Measurements from ENCODE around the gene CCDC146.
"Not testable (repeated sequence)": the region's sequence is repeated elsewhere in the genome, so short reads cannot be mapped to it uniquely, and the experiment has no call there.

Gene CCDC146

GRCh38 chr7:77121860-77122681, at the start of gene CCDC146:
CCDC146 (plus strand) TSS chr7:77122615; CDS start chr7:77167669, 45,054 bp downstream.
- DNase-seq: peak; percentile 99

- DNase-seq: not testable (repeated sequence)
These were observed 47.5 kb upstream of the CCDC146 start for GRCh38 chr7:77074786-77075396.

- DNase-seq: not testable (repeated sequence)
These were observed 45.4 kb upstream of the CCDC146 start for GRCh38 chr7:77077060-77077459.

- DNase-seq: not testable (repeated sequence)
These were observed 43.3 kb upstream of the CCDC146 start for GRCh38 chr7:77079112-77079511.

DNA sequence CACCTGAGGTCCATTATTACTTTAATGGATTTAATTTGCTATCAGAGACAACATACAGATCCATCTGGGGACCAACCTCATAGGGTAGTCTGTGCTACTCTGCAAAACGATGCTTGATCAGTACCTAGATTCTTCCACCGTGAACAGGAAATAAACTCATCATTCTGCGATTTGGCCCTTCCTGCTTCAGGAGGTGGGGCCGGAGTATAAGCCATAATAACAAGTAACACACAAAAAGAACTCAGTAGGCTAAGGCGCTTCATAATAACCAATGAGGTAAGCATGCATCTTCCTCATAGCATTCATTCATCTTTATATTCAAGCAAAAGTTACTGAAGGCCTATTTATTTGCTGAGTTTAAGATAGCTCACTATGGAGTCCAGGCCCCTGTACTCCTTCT, 42.8 kb upstream of the CCDC146 start:
- DNase-seq: not testable (repeated sequence)

DNA sequence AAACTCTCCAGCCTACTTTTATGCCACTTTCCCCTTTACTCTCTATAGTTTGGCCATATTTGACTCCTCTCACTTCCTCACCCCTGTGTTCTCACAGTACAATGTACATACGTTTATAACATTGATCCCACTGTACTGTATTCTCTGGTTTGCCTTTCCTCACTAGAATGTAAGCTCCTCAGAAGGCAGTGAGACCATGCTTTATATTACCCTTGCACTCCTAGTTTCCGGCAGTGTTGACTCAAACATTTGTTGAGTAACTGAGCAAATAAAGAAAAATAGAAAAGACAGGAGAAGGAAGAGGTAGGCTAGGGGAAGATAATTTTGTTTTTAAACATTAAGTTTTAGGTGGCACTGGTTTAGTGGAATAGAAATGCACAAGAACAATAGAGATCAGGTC, 42.2 kb upstream of the CCDC146 start:
- DNase-seq: not testable (repeated sequence)

DNA sequence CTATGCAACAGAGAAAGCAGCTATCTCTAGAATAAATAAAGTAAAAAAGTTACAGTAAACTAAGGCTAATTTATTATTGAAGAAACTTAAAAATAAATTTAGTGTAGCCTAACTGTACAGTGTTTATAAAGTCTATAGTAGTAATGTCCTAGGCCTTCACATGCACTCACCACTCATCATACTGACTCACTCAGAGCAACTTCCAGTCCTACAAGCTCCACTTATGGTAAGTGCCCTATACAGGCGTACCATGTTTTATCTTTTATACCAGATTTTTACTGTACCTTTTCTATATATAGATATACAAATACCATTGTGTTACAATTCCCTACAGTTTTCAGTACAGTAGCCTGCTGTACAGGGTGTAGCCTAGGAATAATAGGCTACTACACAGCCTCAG, 40.2 kb upstream of the CCDC146 start:
- not testable (repeated sequence) for DNase-seq

DNA sequence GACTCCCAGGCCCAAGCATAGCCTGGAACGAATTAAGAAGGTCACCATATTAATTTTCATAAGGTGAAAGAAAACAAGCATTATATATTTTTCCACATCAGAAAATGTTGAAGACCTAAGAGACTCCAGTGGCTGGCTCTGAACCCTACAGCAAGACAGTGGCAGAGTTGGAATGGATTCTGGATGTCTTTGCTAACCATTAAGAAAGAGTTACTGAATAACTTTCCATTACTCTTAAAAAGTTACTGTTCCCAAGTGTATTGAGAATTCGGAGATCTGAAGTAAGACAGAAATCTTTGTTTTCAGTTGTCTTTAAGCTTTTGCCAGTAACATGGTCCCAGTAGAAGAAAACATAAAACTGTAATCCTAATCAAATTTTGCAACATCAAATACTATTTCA, 30.1 kb upstream of the CCDC146 start:
- DNase-seq: not testable (repeated sequence)

DNA sequence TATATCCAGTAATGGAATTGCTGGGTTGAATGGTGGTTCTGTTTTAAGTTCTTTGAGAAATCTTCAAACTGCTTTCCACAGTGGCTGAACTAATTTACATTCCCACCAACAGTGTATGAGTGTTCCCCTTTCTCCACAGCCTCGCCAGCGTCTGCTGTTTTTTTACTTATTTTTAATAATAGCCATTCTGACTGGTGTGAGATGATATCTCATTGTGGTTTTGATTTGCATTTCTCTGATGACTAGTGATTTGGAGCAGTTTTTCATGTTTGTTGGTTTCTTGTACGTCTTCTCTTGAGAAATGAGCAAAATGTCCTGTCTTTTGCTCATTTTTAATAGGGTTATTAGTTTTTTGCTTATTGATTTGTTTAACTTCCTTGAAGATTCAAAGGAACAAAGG, 21.9 kb upstream of the CCDC146 start:
- not testable (repeated sequence) for DNase-seq

GRCh38 chr7:77101187-77101586, 21.2 kb upstream of the CCDC146 start:
- DNase-seq: not testable (repeated sequence)

DNA sequence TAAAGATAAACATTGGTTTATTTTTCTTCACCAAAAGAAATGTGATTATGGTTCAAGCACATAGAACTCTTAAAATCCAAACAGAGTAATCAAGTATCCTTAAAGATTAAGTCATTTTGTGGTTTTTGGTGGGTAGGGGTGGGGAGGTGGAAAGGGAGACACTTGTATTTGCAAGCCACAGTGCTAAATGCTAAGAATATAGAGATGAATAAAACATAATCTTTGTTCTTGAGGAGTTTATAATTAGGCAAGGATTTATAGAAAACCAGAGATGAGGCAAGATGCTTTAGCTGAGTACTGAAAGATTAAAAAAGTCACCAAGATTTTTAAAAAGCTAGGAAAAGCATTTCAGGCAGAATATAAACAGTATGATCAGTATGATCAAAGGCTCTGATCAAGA, 19.7 kb upstream of the CCDC146 start:
- not testable (repeated sequence) for DNase-seq

DNA sequence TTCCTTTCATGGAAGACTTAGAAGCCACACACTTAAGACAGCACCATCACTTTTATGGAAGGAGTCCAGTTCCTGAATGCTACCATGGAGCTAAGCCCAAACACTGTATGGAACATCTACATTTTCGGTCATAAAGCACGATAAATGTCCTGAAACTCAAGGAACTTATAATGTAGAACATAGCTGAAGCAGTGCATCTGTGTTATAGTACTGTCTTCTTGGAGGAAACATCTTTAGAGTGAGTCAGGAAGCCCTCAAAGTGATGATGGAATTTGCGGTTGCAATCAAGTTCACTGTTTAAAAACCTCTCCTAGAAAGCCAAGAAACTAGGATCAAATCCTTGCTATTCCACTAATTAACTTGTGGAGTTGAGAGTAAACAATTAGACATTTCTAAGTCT, 16.5 kb upstream of the CCDC146 start:
- not testable (repeated sequence) for DNase-seq

GRCh38 chr7:77107659-77108058, 14.8 kb upstream of the CCDC146 start:
- not testable (repeated sequence) for DNase-seq

GRCh38 chr7:77108362-77108761, 14.1 kb upstream of the CCDC146 start:
- not testable (repeated sequence) for DNase-seq

GRCh38 chr7:77112719-77113306, 9.6 kb upstream of the CCDC146 start:
- peak; percentile 63 for DNase-seq

DNA sequence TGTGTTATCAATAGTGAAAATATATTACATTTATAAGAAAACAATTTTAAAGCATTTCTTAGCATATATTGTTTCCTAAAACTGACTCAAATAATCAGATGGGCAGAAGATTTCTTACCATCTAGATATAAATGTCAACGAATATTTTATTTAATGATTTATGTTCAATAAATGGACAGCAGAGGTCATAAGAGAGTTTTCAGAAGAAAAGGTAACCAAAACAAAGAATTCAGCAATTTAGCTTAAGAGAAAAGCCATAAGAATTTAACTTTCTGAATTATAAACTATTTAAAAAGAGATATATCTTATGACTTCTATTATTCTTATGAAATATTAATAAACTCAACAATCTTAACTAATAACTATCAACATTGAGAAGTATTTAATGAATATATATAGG, 3.1 kb downstream of the CCDC146 start:
- DNase-seq: peak; percentile 60

GRCh38 chr7:77127009-77127408, 4.6 kb downstream of the CCDC146 start:
- DNase-seq: not testable (repeated sequence)

DNA sequence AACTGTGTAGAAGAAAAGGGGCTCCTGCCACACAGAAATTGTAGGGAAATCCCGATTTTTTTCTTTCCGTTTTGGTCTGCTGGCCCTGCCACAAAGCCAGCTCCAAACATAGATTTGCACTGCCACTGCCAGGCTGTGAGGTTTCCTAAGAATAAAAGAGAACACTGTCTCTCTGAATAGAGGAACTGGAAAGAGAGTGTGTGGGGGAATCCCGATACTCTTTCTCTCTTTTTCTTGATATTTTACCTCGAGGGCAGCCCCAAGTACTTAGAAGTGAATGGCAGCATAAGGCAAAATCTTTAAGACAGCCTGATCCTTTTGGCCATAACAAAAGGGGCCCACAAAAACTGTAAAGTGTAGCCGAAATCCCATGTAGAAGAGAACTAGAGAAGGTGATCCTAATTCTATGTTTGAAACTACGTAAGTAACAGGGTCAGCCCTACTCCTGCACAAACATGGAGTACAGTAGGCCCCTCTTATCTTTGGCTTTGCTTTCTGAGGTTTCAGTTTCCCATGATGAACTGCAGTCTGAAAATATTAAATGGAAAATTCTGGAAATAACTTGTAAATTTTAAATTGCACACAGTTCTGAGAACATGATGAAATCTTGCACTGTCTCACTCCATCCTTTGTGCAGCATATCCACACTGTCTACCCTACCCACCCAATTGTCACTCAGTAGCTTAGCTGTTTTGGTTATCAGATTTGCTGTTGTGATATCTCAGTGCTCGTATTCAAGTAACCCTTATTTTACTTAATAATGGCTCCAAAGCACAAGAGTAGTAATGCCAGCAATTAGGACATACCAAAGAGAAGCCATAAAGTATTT, 6.4 kb downstream of the CCDC146 start:
- DNase-seq: peak; percentile 67

DNA sequence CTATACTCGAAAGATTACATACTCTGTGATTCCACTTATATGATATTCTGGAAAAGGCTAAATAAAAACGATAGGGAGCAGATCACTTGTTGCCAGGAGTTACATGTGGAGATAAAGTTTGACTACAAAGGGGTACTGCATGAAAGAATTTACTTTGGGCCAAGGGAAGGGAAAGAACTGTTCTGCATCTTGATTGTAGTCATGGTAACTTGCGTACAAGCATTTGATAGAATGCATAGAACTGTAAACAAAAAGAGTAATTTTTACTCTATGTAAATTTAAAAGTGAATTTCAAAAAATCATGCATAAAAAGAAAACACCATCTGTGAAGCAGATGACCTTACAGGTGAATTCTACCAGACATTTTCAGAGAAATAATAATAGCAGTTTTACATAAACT, 9.4 kb downstream of the CCDC146 start:
- not testable (repeated sequence) for DNase-seq

- not testable (repeated sequence) for DNase-seq
These were observed 16.3 kb downstream of the CCDC146 start for GRCh38 chr7:77138668-77139067.

DNA sequence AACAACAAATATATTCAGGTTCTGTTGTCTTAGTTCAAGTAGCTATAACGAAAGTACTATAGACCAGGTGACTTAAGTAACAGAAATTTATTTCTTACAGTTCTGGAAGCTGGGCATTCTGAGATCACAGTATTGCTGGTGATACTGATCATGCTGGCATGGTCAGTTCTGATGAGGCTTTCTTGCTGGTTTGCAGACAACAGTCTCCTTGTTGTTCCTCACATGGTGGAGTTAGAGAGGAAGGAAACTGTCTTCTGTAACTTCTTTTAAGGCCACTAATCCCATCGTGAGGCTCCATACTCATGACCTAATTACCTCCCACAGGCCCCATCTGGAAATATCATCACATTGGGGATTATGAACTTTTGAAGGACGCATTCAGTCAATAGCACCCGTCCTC, 17.9 kb downstream of the CCDC146 start:
- DNase-seq: not testable (repeated sequence)

DNA sequence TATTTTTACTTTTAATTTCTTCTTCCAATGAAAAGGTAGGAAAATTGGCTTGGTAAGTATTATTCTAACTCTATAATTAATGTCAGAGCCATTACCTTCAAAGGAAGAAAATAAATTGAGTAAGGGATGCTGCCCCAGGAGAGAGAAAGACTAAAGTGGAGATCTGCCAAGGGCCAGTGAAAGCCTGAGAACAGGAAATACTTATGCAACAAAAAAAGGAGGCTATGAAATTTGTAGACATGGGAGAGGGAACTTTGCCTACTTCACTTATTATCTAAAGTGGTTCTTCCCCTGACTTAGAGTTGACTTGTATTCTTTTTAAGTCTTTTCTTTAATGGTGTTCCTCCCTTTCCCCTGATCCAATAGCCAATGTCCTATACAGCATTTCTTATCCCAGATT, 29.8 kb downstream of the CCDC146 start:
- DNase-seq: not testable (repeated sequence)

DNA sequence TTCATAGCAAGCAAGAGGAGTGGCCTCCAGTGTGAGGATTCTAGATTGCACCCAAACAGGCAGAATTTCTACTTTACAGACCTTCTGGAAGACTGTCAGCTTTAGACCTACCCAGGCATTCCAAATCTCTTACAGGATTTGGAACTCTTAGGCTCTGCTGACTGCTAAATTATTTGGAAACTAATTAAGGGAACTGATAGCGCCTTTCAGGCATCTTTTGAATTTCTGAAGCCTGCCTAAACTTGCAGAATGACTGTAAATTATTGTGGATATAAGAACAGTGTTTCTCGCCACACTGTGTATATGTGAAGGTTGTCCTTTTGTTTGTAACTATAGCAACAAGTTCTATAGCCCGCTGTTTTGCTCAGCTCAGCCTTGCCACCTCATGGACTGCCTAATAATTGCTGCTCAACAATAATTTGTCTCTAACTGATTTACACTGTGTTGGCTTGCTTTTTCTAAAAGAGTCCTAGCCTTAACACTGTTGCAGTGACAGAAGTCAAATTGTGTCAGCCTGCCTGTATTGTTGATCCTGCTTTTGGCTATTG, 32.6 kb downstream of the CCDC146 start:
- DNase-seq: not testable (repeated sequence)

Data from OCI-M1 (cell line).